IMR-90 (cell line): Measurements from ENCODE around the gene TYW5. TPM values are rescaled to one million over a fixed set of nuclear protein-coding genes. Genes with fewer than 3 reads are reported as not detected.

Experiments used
- ATAC-seq: fragments of 200-7000 bp; cut with Tn5 transposase; 2 replicates; pipeline ENCODE4 v1.9.1; 2020; ENCODE audit warnings: low read depth, mild to moderate bottlenecking, moderate library complexity
- BruUV-seq: library from RNA; stranded (reverse); fragments of 400-500 nt; replicated peaks from 2 replicates; lab custom pipeline; 2021; lab: Mats Ljungman, UMichigan
- CTCF ChIA-PET: fragments of 300-600 bp; formaldehyde crosslinking; extraction: SDS; loops from one replicate; lab custom pipeline; 2021; ENCODE audit warnings: antibody characterized with exemption; lab: Yijun Ruan, JAX
- POLR2A ChIA-PET: fragments of 300-600 bp; sonication (Branson Sonifier 250); formaldehyde crosslinking; loops from one replicate; lab custom pipeline; 2022; ENCODE audit warnings: antibody characterized with exemption; ENCODE audit not compliant: unreplicated experiment; lab: Charles Lee
- DNase-seq: peaks from one replicate; pipeline ENCODE4 v3.0.0; 2013
- H2AFZ ChIP-seq: replicated peaks from 2 replicates; pipeline ENCODE3; 2013; ENCODE audit warnings: low read length, mild to moderate bottlenecking; ENCODE audit not compliant: poor library complexity
- H2AK5ac ChIP-seq: 2 replicates; pipeline ENCODE4 v1.6.1; 2013; ENCODE audit warnings: low read depth, low read length, inconsistent platforms
- H2AK9ac ChIP-seq: replicated peaks from 2 replicates; pipeline ENCODE3; 2013; ENCODE audit warnings: mild to moderate bottlenecking, low read depth, low read length, moderate library complexity; ENCODE audit not compliant: poor library complexity
- H2BK120ac ChIP-seq: 2 replicates; pipeline ENCODE4 v1.6.1; 2013; ENCODE audit warnings: low read depth, low read length, inconsistent platforms
- H2BK15ac ChIP-seq: 3 replicates; pipeline ENCODE4 v1.6.1; 2013; ENCODE audit warnings: low read depth, low read length, inconsistent platforms
- H2BK20ac ChIP-seq: 2 replicates; pipeline ENCODE4 v1.6.1; 2013; ENCODE audit warnings: low read depth, mild to moderate bottlenecking, inconsistent platforms, low read length, moderate library complexity
- H2BK5ac ChIP-seq: 2 replicates; pipeline ENCODE4 v1.6.1; 2013; ENCODE audit warnings: mild to moderate bottlenecking, low read depth, low read length, inconsistent platforms; ENCODE audit not compliant: poor library complexity, severe bottlenecking
- H3K14ac ChIP-seq: replicated peaks from 2 replicates; pipeline ENCODE4 v1.6.1; 2013; ENCODE audit warnings: low read depth, low read length, inconsistent platforms
- H3K18ac ChIP-seq: 2 replicates; pipeline ENCODE4 v1.6.1; 2013; ENCODE audit warnings: low read depth, low read length, control low read depth
- H3K23ac ChIP-seq: 2 replicates; pipeline ENCODE4 v1.6.1; 2013; ENCODE audit warnings: low read depth, low read length, inconsistent platforms
- H3K27ac ChIP-seq: 2 replicates; pipeline ENCODE4 v1.5.1; 2013; ENCODE audit warnings: mild to moderate bottlenecking, control low read depth, low read length; ENCODE audit not compliant: insufficient read depth
- H3K27me3 ChIP-seq: 2 replicates; pipeline ENCODE4 v1.6.1; 2013; ENCODE audit warnings: low read length; ENCODE audit not compliant: control insufficient read depth, insufficient read depth
- H3K36me3 ChIP-seq: 2 replicates; pipeline ENCODE4 v1.6.1; 2013; ENCODE audit warnings: low read length, mixed read lengths; ENCODE audit not compliant: control insufficient read depth, insufficient read depth
- H3K4ac ChIP-seq: 2 replicates; pipeline ENCODE4 v1.6.1; 2013; ENCODE audit warnings: low read depth, low read length, inconsistent platforms
- H3K4me1 ChIP-seq: 2 replicates; pipeline ENCODE4 v1.6.1; 2013; ENCODE audit warnings: low read length, mixed read lengths; ENCODE audit not compliant: control insufficient read depth, insufficient read depth
- H3K4me2 ChIP-seq: 2 replicates; pipeline ENCODE4 v1.6.1; 2013; ENCODE audit warnings: low read depth, mild to moderate bottlenecking, control low read depth, low read length, moderate library complexity
- H3K4me3 ChIP-seq: 2 replicates; pipeline ENCODE4 v1.5.1; 2013; ENCODE audit warnings: low read depth, mild to moderate bottlenecking, control low read depth, low read length, moderate library complexity; ENCODE audit not compliant: insufficient read depth
- H3K56ac ChIP-seq: 2 replicates; pipeline ENCODE4 v1.6.1; 2013; ENCODE audit warnings: low read length, inconsistent platforms; ENCODE audit not compliant: insufficient read depth; ENCODE audit errors: extremely low read depth
- H3K79me1 ChIP-seq, 2 experiments: 2 replicates each; pipeline ENCODE4 v1.6.1; 2013; ENCODE audit warnings: low read length in 2 of 2, inconsistent platforms in 1 of 2, low read depth in 1 of 2
- H3K9ac ChIP-seq: 2 replicates; pipeline ENCODE4 v1.6.1; 2013; ENCODE audit warnings: low read depth, low read length, control low read depth
- H3K9me1 ChIP-seq: 2 replicates; pipeline ENCODE4 v1.6.1; 2013; ENCODE audit warnings: low read length, inconsistent platforms; ENCODE audit not compliant: insufficient read depth
- H3K9me3 ChIP-seq: 2 replicates; pipeline ENCODE4 v1.6.1; 2013; ENCODE audit warnings: low read length; ENCODE audit not compliant: control insufficient read depth, insufficient read depth
- H4K20me1 ChIP-seq: 2 replicates; pipeline ENCODE4 v1.6.1; 2013; ENCODE audit warnings: low read length, inconsistent platforms; ENCODE audit not compliant: insufficient read depth
- H4K5ac ChIP-seq: 2 replicates; pipeline ENCODE4 v1.6.1; 2013; ENCODE audit warnings: mild to moderate bottlenecking, low read depth, low read length, control low read depth
- H4K8ac ChIP-seq, 2 experiments: 2 replicates each; pipeline ENCODE4 v1.6.1; 2013; ENCODE audit warnings: low read depth in 2 of 2, low read length in 2 of 2, control low read depth in 1 of 2, inconsistent platforms in 1 of 2
- H4K91ac ChIP-seq: 2 replicates; pipeline ENCODE4 v1.6.1; 2013; ENCODE audit warnings: low read depth, low read length, inconsistent platforms; ENCODE audit not compliant: insufficient read depth
- BHLHE40 ChIP-seq: fragments of 150-350 bp; IDR thresholded peaks from 2 replicates; pipeline ENCODE4 v1.6.1; 2016; ENCODE audit warnings: mild to moderate bottlenecking, low read depth, low read length
- CTCF ChIP-seq: conservative IDR thresholded peaks from 2 replicates; pipeline ENCODE4 v1.5.1; 2012; ENCODE audit warnings: mild to moderate bottlenecking, low read depth, low read length, improper control_type of control experiment
- NFE2L2 ChIP-seq: fragments of 150-350 bp; IDR thresholded peaks from 2 replicates; pipeline ENCODE4 v1.6.1; 2016; ENCODE audit warnings: low read depth, mild to moderate bottlenecking, low read length
- POLR2A ChIP-seq: IDR thresholded peaks from 2 replicates; pipeline ENCODE4 v1.6.1; 2012; ENCODE audit warnings: mild to moderate bottlenecking, low read depth, low read length
- RAD21 ChIP-seq: IDR thresholded peaks from 2 replicates; pipeline ENCODE4 v1.6.1; 2012; ENCODE audit warnings: low read length, improper control_type of control experiment
- SMC3 ChIP-seq: fragments of 150-350 bp; IDR thresholded peaks from 2 replicates; pipeline ENCODE4 v1.6.1; 2016; ENCODE audit warnings: low read depth, mild to moderate bottlenecking, antibody characterized with exemption, low read length, moderate library complexity
- WGBS, 2 experiments: methylation state at CpG; one replicate each; pipeline versions ENCODE4 v1.1.5 to v1.1.7; 2013; ENCODE audit warnings: missing lambda C conversion rate in 2 of 2; ENCODE audit not compliant: insufficient read length in 1 of 2; ENCODE audit errors: extremely low coverage in 2 of 2; 5-methylcytosine and 5-hydroxymethylcytosine counted together
- dilution Hi-C: fragments of 300-500 bp; cut with HindIII; formaldehyde crosslinking; loops from one replicate; pipeline ENCODE4 v1.14.3; 2018; ENCODE audit warnings: low sequenced_read_pairs; ENCODE audit not compliant: unreplicated experiment
- in situ Hi-C: fragments of 300-500 bp; cut with MboI; formaldehyde crosslinking; loops from 3 replicates; pipeline ENCODE4 v1.14.3; 2019; ENCODE audit warnings: low sequenced_read_pairs, inconsistent platforms, mixed read lengths
- intact Hi-C: fragments of 100-400 bp; cut with micrococcal nuclease; formaldehyde crosslinking; loops from 2 replicates; pipeline ENCODE4 v1.10.0; 2022
- polyA plus RNA-seq, 3 experiments: library from polyadenylated mRNA; depleted of rRNA; stranded (reverse); fragments of >200 nt; gene quantifications; 2 replicates each; pipeline ENCODE4 v1.2.3, GENCODE V29; 2012; ENCODE audit warnings: low replicate concordance in 1 of 3
- total RNA-seq: library from RNA; depleted of rRNA; stranded (reverse); fragments of >200 nt; gene quantifications from 2 replicates; pipeline ENCODE4 v1.2.3, GENCODE V29; 2012

The TYW5 gene
- total and polyA plus RNA-seq, 2 of the 4 experiments (the other 2 are of a cell fraction), result 3.8 to 4.0 TPM

- in situ Hi-C loops, result loop anchor here (10.0 kb wide), 1 partner anchor 731 kb away; no protein-coding TSS in a partner anchor
- dilution Hi-C loops, result no loop called here
- Histone ChIP-seq H3K27me3 (no peaks in the 10 kb centered on the region), H4K20me1 (no peaks in the 10 kb centered on the region), H4K5ac (no peak overlapping the region), H3K79me1 (no peaks in the 10 kb centered on the region), H3K9me1 (no peaks in the 10 kb centered on the region), H3K9me3 (no peaks in the 10 kb centered on the region), H3K9ac (no peak overlapping the region), H3K23ac (no peak overlapping the region), H3K36me3 (no peaks in the 10 kb centered on the region), H3K14ac (no peak overlapping the region), H2BK15ac (no peak overlapping the region), H3K4me2 (no peak overlapping the region), H2AK5ac (no peak overlapping the region), H3K27ac (no peak overlapping the region), H3K18ac (no peak overlapping the region), H3K4me1 (peaks cover 4% of the 10 kb centered on the region; the same call in 1 of the 2 replicates), H3K56ac (no peak overlapping the region), H2BK20ac (no peak overlapping the region), H2AFZ (no peak overlapping the region), H3K4me3 (no peak overlapping the region), H4K91ac (no peak overlapping the region), H3K4ac (no peak overlapping the region), H2BK120ac (no peak overlapping the region), H2AK9ac (no peak overlapping the region), H4K8ac (no peak overlapping the region), H2BK5ac (no peak overlapping the region)
- intact Hi-C loops, result loop anchor here (1.0 to 10.0 kb wide), 3 partner anchors 508 to 730 kb away; no protein-coding TSS in a partner anchor
- WGBS, 2 experiments, result no CpG with 5 or more reads among the region's 2 CpGs
- POLR2A ChIA-PET, result interaction anchor here (0.6 kb wide), 1 partner anchor 44 kb away, joined by 3 read pairs; no protein-coding TSS in a partner anchor
- DNase-seq (peak; percentile 71), ATAC-seq (peak; percentile 76)
- CTCF ChIA-PET, result interaction anchor here (0.6 to 1.7 kb wide), 9 partner anchors 36 to 763 kb away, joined by 3 to 5 read pairs (median 3); partner anchors contain the start of gene KCTD18
- TF ChIP-seq NFE2L2, result no peak
- peak; percentile 74 for TF ChIP-seq SMC3
- TF ChIP-seq POLR2A, result 0 out of 2 replicates have a peak, but pooled peaks have one; percentile 36
- peak; percentile 72 for TF ChIP-seq CTCF
- TF ChIP-seq RAD21, result peak; percentile 91
- no peak for TF ChIP-seq BHLHE40
- no TSS peak for BruUV-seq
These were observed 18.4 kb upstream of the TYW5 start for GRCh38 chr2:199973703-199974102.
